Natural killer cell (primary cell): ENCODE data around the gene PSMC3IP. TPM values are rescaled to one million over a fixed set of nuclear protein-coding genes. Genes with fewer than 3 reads are reported as not detected.

Experiments
- ATAC-seq, 3 donors: fragments of 150-1000 bp in 2 of 3; fragments of 200-7000 bp in 1 of 3; cut with Tn5 transposase; 1 replicate in 1 of 3; 2 replicates in 2 of 3; pipeline ENCODE4 v1.10.0; 2021; ENCODE audit warnings: mild to moderate bottlenecking in 2 of 3, moderate library complexity in 2 of 3
- DNase-seq, 2 donors: peaks; one replicate each; pipeline versions ENCODE4 v3.0.0 to v3.0.0-alpha.2; 2013 to 2021; ENCODE audit warnings: mixed read lengths in 1 of 2
- H3K27ac ChIP-seq: one replicate; pipeline ENCODE4 v1.5.1; 2013; ENCODE audit warnings: mild to moderate bottlenecking, low read length
- H3K27me3 ChIP-seq: one replicate; pipeline ENCODE4 v1.6.1; 2013; ENCODE audit warnings: low read length; ENCODE audit not compliant: control insufficient read depth, insufficient read depth
- H3K36me3 ChIP-seq: one replicate; pipeline ENCODE4 v1.6.1; 2013; ENCODE audit warnings: low read length; ENCODE audit not compliant: control insufficient read depth, insufficient read depth
- H3K4me1 ChIP-seq: one replicate; pipeline ENCODE4 v1.6.1; 2013; ENCODE audit warnings: low read length; ENCODE audit not compliant: control insufficient read depth, insufficient read depth
- H3K4me3 ChIP-seq: one replicate; pipeline ENCODE4 v1.5.1; 2013; ENCODE audit warnings: low read length
- H3K9me3 ChIP-seq: one replicate; pipeline ENCODE4 v1.6.1; 2013; ENCODE audit warnings: low read length; ENCODE audit not compliant: control insufficient read depth, insufficient read depth
- H3K27ac Mint-ChIP-seq, 2 donors: one replicate each; pipeline ENCODE4 v1.8.0; 2022; ENCODE audit warnings: mild to moderate bottlenecking in 2 of 2, mixed read lengths in 2 of 2, moderate library complexity in 1 of 2
- H3K27me3 Mint-ChIP-seq, 2 donors: one replicate each; pipeline ENCODE4 v1.8.0; 2022; ENCODE audit warnings: low read depth in 2 of 2, mixed read lengths in 2 of 2
- H3K36me3 Mint-ChIP-seq: one replicate; pipeline ENCODE4 v1.8.0; 2022; ENCODE audit warnings: mixed read lengths
- H3K4me1 Mint-ChIP-seq, 2 donors: one replicate each; pipeline ENCODE4 v1.8.0; 2022; ENCODE audit warnings: mixed read lengths in 2 of 2
- H3K4me3 Mint-ChIP-seq: one replicate; pipeline ENCODE4 v1.8.0; 2022; ENCODE audit warnings: mild to moderate bottlenecking, moderate library complexity, mixed read lengths
- H3K9me3 Mint-ChIP-seq, 2 donors: one replicate each; pipeline ENCODE4 v1.8.0; 2022; ENCODE audit warnings: mixed read lengths in 2 of 2
- CTCF ChIP-seq: fragments of 200-600 bp; IDR thresholded peaks from one replicate; pipeline ENCODE4 v1.8.0; 2022; ENCODE audit warnings: antibody characterized with exemption
- WGBS: methylation state at CpG from one replicate; pipeline ENCODE4 v1.1.7; 2013; ENCODE audit warnings: missing lambda C conversion rate; ENCODE audit not compliant: insufficient coverage; 5-methylcytosine and 5-hydroxymethylcytosine counted together
- intact Hi-C: fragments of 100-400 bp; cut with micrococcal nuclease; formaldehyde crosslinking; loops from one replicate; pipeline ENCODE4 v1.14.2; 2022
- total RNA-seq, 4 donors: library from RNA; stranded (reverse); fragments of 120-200 nt in 1 of 4; gene quantifications; one replicate each; pipeline versions ENCODE4 v1.2.3 to v1.2.4, GENCODE V29; 2013 to 2022

Gene PSMC3IP
- total RNA-seq, 3 donors from 2014 or later (not counting 1 experiment from before 2014, with no cell fraction given) = 5.0 to 6.2 (median 5.7) TPM

DNA sequence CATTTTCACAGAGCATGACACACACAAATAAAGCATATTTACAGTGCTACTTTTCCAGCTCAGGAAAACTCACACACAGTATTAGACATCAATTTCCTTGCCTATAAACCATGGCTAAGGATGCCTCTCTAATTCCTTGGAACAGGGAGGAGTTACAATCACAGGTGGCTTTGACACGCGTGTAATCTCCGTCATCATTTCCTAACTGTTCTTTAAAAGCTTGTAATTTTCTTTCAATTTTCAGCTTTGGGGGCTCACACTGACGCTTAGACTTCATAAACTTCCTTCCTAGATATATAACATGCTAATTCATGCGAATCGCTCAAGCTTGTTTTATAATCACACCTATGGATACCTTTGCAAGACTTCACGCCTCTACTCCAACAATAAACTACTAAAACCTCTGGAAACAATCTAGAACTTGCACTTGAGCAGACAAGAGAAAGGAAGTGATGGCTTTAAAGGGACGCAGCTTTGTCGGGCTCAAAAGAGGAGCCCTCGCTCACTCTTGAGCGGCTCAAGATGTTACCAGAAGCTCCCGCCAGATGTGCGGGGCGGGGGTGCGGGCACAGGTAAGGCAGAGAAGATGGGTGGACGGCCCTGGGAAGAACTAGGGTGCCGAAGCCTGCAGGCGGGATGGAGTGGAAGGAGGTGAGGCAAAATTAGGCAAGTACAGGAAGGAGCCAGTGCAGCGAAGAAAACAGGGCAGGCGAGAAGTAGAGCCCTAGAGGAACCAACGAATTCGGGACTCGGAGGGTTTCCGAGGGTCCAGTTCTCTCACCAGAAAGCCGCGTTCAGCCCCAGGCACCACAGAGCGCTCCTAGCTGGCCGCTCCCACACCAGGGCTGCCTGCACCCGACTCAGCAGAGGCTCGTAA is 31.0 kb upstream of the PSMC3IP start:
- Histone ChIP-seq H3K27ac (peak overlapping the region; percentile 90), H3K27me3 (no peaks in the 10 kb centered on the region), H3K4me3 (peak overlapping the region; percentile 98), H3K36me3 (peaks cover 13% of the 10 kb centered on the region), H3K9me3 (no peaks in the 10 kb centered on the region), H3K4me1 (peaks cover 32% of the 10 kb centered on the region)
- H3K4me3 Mint-ChIP-seq = peak overlapping the region; percentile 100
- no peaks in the 10 kb centered on the region for H3K36me3 Mint-ChIP-seq
- peak overlapping the region; percentile 96 to 97 for H3K27ac Mint-ChIP-seq
- intact Hi-C loops = loop anchor here (2.0 to 5.0 kb wide), 4 partner anchors 32 to 220 kb away; partner anchors contain the start of genes MLX, PSMC3IP and STAT3
- H3K27me3 Mint-ChIP-seq = no peaks in the 10 kb centered on the region
- H3K4me1 Mint-ChIP-seq = peaks cover 48 to 61% of the 10 kb centered on the region in 2 donors
- no peak for TF ChIP-seq CTCF
- DNase-seq = peak; percentile 25 to 51
- WGBS = 0% methylated on average over 30 of the region's 30 CpGs
- peak; percentile 56 to 76 (median 59) for ATAC-seq
- no peaks in the 10 kb centered on the region for H3K9me3 Mint-ChIP-seq

DNA sequence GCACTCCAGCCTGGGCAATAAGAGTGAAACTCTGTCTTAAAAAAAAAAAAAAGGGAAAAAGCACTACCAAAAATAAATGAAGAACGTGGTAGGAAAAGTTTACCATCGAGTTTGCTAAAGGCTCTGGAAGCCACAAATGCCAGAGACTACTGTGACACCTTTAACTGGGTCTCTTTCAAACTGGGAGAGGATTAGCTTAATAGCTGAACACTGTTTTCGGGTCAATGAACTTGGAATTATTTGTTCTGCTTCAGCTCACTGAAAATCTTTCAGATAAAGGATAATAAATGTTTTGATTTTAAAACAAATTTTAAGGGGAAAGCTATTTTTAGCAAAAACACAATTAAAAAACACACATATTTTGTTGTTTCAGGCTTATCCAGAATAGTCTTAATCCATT is 30.2 kb upstream of the PSMC3IP start:
- no peaks in the 10 kb centered on the region for H3K9me3 ChIP-seq
- peaks cover 10% of the 10 kb centered on the region for H3K36me3 ChIP-seq
- peak overlapping the region; percentile 90 for H3K27ac ChIP-seq
- no peaks in the 10 kb centered on the region for H3K27me3 Mint-ChIP-seq
- peaks cover 55 to 68% of the 10 kb centered on the region in 2 donors for H3K4me1 Mint-ChIP-seq
- peak overlapping the region; percentile 96 to 97 for H3K27ac Mint-ChIP-seq
- peak overlapping the region; percentile 98 for H3K4me3 ChIP-seq
- no peaks in the 10 kb centered on the region for H3K27me3 ChIP-seq
- peaks cover 32% of the 10 kb centered on the region for H3K4me1 ChIP-seq
- H3K36me3 Mint-ChIP-seq = no peaks in the 10 kb centered on the region
- intact Hi-C loops = loop anchor here (2.0 to 5.0 kb wide), 4 partner anchors 31 to 219 kb away; partner anchors contain the start of genes MLX, PSMC3IP and STAT3
- DNase-seq (no peak), ATAC-seq (no peak)
- no peaks in the 10 kb centered on the region for H3K9me3 Mint-ChIP-seq
- H3K4me3 Mint-ChIP-seq = peak overlapping the region; percentile 100
- WGBS = 68% methylated on average over 3 of the region's 3 CpGs
- no peak for TF ChIP-seq CTCF

- intact Hi-C loops = no loop called here
- peak overlapping the region; percentile 37 for H3K4me3 Mint-ChIP-seq
- peak overlapping the region; percentile 44 to 97 for H3K27ac Mint-ChIP-seq
- peaks cover 22% of the 10 kb centered on the region for H3K4me1 ChIP-seq
- ATAC-seq = no peak
- H3K4me1 Mint-ChIP-seq = peaks cover 56 to 79% of the 10 kb centered on the region in 2 donors
- DNase-seq = no peak
- no peak overlapping the region for H3K27ac ChIP-seq
- peaks cover 11% of the 10 kb centered on the region for H3K36me3 ChIP-seq
- no peak overlapping the region for H3K4me3 ChIP-seq
- H3K9me3 Mint-ChIP-seq = no peaks in the 10 kb centered on the region
- H3K27me3 Mint-ChIP-seq = no peaks in the 10 kb centered on the region
- no peak for TF ChIP-seq CTCF
- no peaks in the 10 kb centered on the region for H3K36me3 Mint-ChIP-seq
- WGBS = 90% methylated on average over 7 of the region's 7 CpGs
- H3K27me3 ChIP-seq = no peaks in the 10 kb centered on the region
- no peaks in the 10 kb centered on the region for H3K9me3 ChIP-seq
Measured at GRCh38 chr17:42603318-42603717, 25.8 kb upstream of the PSMC3IP start.
